GM11168 (cell line): ENCODE data around the gene PEX10.

Source experiments
- in situ Hi-C: fragments of 300-500 bp; cut with MboI; formaldehyde crosslinking; loops from one replicate; pipeline ENCODE4 v1.12.0; 2022; ENCODE audit warnings: low sequenced_read_pairs; ENCODE audit not compliant: unreplicated experiment

The PEX10 gene

GRCh38 chr1:2427976-2428375 lies 15.6 kb upstream of the PEX10 start:
- in situ Hi-C loops, result loop anchor here (10.0 kb wide), 1 partner anchor 97 kb away; the partner anchor contains the start of gene PANK4

GRCh38 chr1:2427051-2427450 lies 14.7 kb upstream of the PEX10 start:
- in situ Hi-C loops, result loop anchor here (10.0 kb wide), 1 partner anchor 98 kb away; the partner anchor contains the start of gene PANK4

GRCh38 chr1:2426540-2426939 lies 14.2 kb upstream of the PEX10 start:
- in situ Hi-C loops, result loop anchor here (10.0 kb wide), 1 partner anchor 98 kb away; the partner anchor contains the start of gene PANK4

- in situ Hi-C loops, result loop anchor here (10.0 kb wide), 1 partner anchor 99 kb away; the partner anchor contains the start of gene PANK4
Measured at GRCh38 chr1:2425892-2426291, 13.5 kb upstream of the PEX10 start.

- in situ Hi-C loops, result loop anchor here (10.0 kb wide), 1 partner anchor 102 kb away; the partner anchor contains the start of gene PANK4
Measured at GRCh38 chr1:2422523-2422922, 10.2 kb upstream of the PEX10 start.

- in situ Hi-C loops, result loop anchor here (10.0 kb wide), 1 partner anchor 365 kb away; no protein-coding TSS in a partner anchor
Measured at GRCh38 chr1:2419416-2419815, 7.1 kb upstream of the PEX10 start.

- in situ Hi-C loops, result loop anchor here (10.0 kb wide), 1 partner anchor 366 kb away; no protein-coding TSS in a partner anchor
Measured at GRCh38 chr1:2418791-2419320, 6.5 kb upstream of the PEX10 start.

- in situ Hi-C loops, result loop anchor here (10.0 kb wide), 1 partner anchor 367 kb away; no protein-coding TSS in a partner anchor
Measured at GRCh38 chr1:2417833-2418225, 5.5 kb upstream of the PEX10 start.

GRCh38 chr1:2417083-2417832 lies 4.9 kb upstream of the PEX10 start:
- in situ Hi-C loops, result loop anchor here (10.0 kb wide), 1 partner anchor 368 kb away; no protein-coding TSS in a partner anchor

- in situ Hi-C loops, result loop anchor here (10.0 kb wide), 1 partner anchor 368 kb away; no protein-coding TSS in a partner anchor
Measured at GRCh38 chr1:2416403-2416802, 4.0 kb upstream of the PEX10 start.

- in situ Hi-C loops, result loop anchor here (10.0 kb wide), 1 partner anchor 369 kb away; no protein-coding TSS in a partner anchor
Measured at GRCh38 chr1:2415801-2416208, 3.4 kb upstream of the PEX10 start.

GRCh38 chr1:2415337-2415736 lies 3.0 kb upstream of the PEX10 start:
- in situ Hi-C loops, result loop anchor here (10.0 kb wide), 1 partner anchor 369 kb away; no protein-coding TSS in a partner anchor

- in situ Hi-C loops, result loop anchor here (10.0 kb wide), 1 partner anchor 370 kb away; no protein-coding TSS in a partner anchor
Measured at GRCh38 chr1:2414297-2414958, 2.1 kb upstream of the PEX10 start.

- in situ Hi-C loops, result loop anchor here (10.0 kb wide), 1 partner anchor 371 kb away; no protein-coding TSS in a partner anchor
Measured at GRCh38 chr1:2413495-2414296, 1.3 kb upstream of the PEX10 start.

GRCh38 chr1:2412773-2413494 lies 570 bp upstream of the PEX10 start:
- in situ Hi-C loops, result loop anchor here (10.0 kb wide), 1 partner anchor 372 kb away; no protein-coding TSS in a partner anchor

GRCh38 chr1:2411801-2412394 lies 466 bp downstream of the PEX10 start:
- in situ Hi-C loops, result loop anchor here (10.0 kb wide), 1 partner anchor 373 kb away; no protein-coding TSS in a partner anchor

- in situ Hi-C loops, result loop anchor here (10.0 kb wide), 1 partner anchor 375 kb away; no protein-coding TSS in a partner anchor
Measured at GRCh38 chr1:2409745-2410144, 2.6 kb downstream of the PEX10 start.

GRCh38 chr1:2408859-2409276 lies 3.5 kb downstream of the PEX10 start:
- in situ Hi-C loops, result no loop called here
